BLaER1 treated with 17β-estradiol and CSF1 and Interleukin-3, amounts not matched to agents 10 nM and 100 nM (cell line): ENCODE results near the gene GYS2.

Source experiments
- H3K27ac ChIP-seq, 11 experiments: shearing (Covaris generic); formaldehyde crosslinking; 2 replicates each; pipeline ENCODE4 v1.8.1; 2022
- H3K27me3 ChIP-seq, 11 experiments: shearing (Covaris generic); formaldehyde crosslinking; 2 replicates each; pipeline ENCODE4 v1.8.1; 2022
- H3K36me3 ChIP-seq, 11 experiments: shearing (Covaris generic); formaldehyde crosslinking; 2 replicates each; pipeline ENCODE4 v1.8.1; 2022
- H3K4me1 ChIP-seq, 10 experiments: shearing (Covaris generic); formaldehyde crosslinking; 2 replicates each; pipeline ENCODE4 v1.8.1; 2022
- H3K4me2 ChIP-seq, 11 experiments: shearing (Covaris generic); formaldehyde crosslinking; 2 replicates each; pipeline ENCODE4 v1.8.1; 2022
- H3K4me3 ChIP-seq, 10 experiments: shearing (Covaris generic); formaldehyde crosslinking; 2 replicates each; pipeline ENCODE4 v1.8.1; 2022
- H3K9ac ChIP-seq, 11 experiments: shearing (Covaris generic); formaldehyde crosslinking; 2 replicates each; pipeline ENCODE4 v1.8.1; 2022
- H3K9me3 ChIP-seq, 11 experiments: shearing (Covaris generic); formaldehyde crosslinking; replicated peaks in 1 of 11; 2 replicates each; pipeline ENCODE4 v1.8.1; 2022
- H4K20me1 ChIP-seq, 11 experiments: shearing (Covaris generic); formaldehyde crosslinking; 2 replicates each; pipeline ENCODE4 v1.8.1; 2022
- Cebpa-rat ChIP-seq, 11 experiments: shearing (Covaris generic); IDR thresholded peaks; 2 replicates each; pipeline ENCODE4 v1.8.1; 2022

Gene GYS2

GRCh38 chr12:21566907-21567394 lies 37.7 kb downstream of the GYS2 start:
- Histone ChIP-seq H3K27ac (no peak overlapping the region), H3K4me1 (no peaks in the 10 kb centered on the region), H3K27me3 (no peaks in the 10 kb centered on the region), H3K9me3 (no peaks in the 10 kb centered on the region), H3K36me3 (no peaks in the 10 kb centered on the region), H3K9ac (no peak overlapping the region), H4K20me1 (no peaks in the 10 kb centered on the region), H3K4me3 (no peak overlapping the region), H3K4me2 (no peak overlapping the region)
- TF ChIP-seq Cebpa-rat (IDR thresholded peaks at IDR 0.05) = no peak

- H3K4me3 ChIP-seq = no peak overlapping the region
- no peaks in the 10 kb centered on the region for H3K27me3 ChIP-seq
- no peak overlapping the region for H3K27ac ChIP-seq
- H3K36me3 ChIP-seq = no peaks in the 10 kb centered on the region
- no peak overlapping the region for H3K4me2 ChIP-seq
- H4K20me1 ChIP-seq = no peaks in the 10 kb centered on the region
- H3K4me1 ChIP-seq = no peaks in the 10 kb centered on the region
- no peaks in the 10 kb centered on the region for H3K9me3 ChIP-seq
- TF ChIP-seq Cebpa-rat (IDR thresholded peaks at IDR 0.05) = no peak
- H3K9ac ChIP-seq = no peak overlapping the region
Observed at GRCh38 chr12:21566223-21566906, 38.3 kb downstream of the GYS2 start.

GRCh38 chr12:21562859-21563258 lies 41.8 kb downstream of the GYS2 start:
- H4K20me1 ChIP-seq = no peaks in the 10 kb centered on the region
- no peaks in the 10 kb centered on the region for H3K27me3 ChIP-seq
- no peaks in the 10 kb centered on the region for H3K9me3 ChIP-seq
- H3K4me3 ChIP-seq = no peak overlapping the region
- no peak overlapping the region for H3K27ac ChIP-seq
- no peak overlapping the region for H3K4me2 ChIP-seq
- TF ChIP-seq Cebpa-rat (IDR thresholded peaks at IDR 0.05) = no peak
- H3K36me3 ChIP-seq = no peaks in the 10 kb centered on the region
- H3K4me1 ChIP-seq = no peaks in the 10 kb centered on the region
- no peak overlapping the region for H3K9ac ChIP-seq

GRCh38 chr12:21561158-21561557 lies 43.5 kb downstream of the GYS2 start:
- no peak overlapping the region for H3K4me2 ChIP-seq
- no peak overlapping the region for H3K27ac ChIP-seq
- no peaks in the 10 kb centered on the region for H4K20me1 ChIP-seq
- H3K9me3 ChIP-seq = no peaks in the 10 kb centered on the region
- H3K36me3 ChIP-seq = no peaks in the 10 kb centered on the region
- no peak overlapping the region for H3K4me3 ChIP-seq
- TF ChIP-seq Cebpa-rat (IDR thresholded peaks at IDR 0.05) = no peak
- no peaks in the 10 kb centered on the region for H3K27me3 ChIP-seq
- no peak overlapping the region for H3K9ac ChIP-seq
- no peaks in the 10 kb centered on the region for H3K4me1 ChIP-seq

- no peak overlapping the region for H3K27ac ChIP-seq
- no peak overlapping the region for H3K4me2 ChIP-seq
- H3K4me3 ChIP-seq = no peak overlapping the region
- H3K36me3 ChIP-seq = no peaks in the 10 kb centered on the region
- TF ChIP-seq Cebpa-rat (IDR thresholded peaks at IDR 0.05) = no peak
- H3K27me3 ChIP-seq = no peaks in the 10 kb centered on the region
- H3K9me3 ChIP-seq = peaks cover 0 to under 1% (median 0%) of the 10 kb centered on the region in 11 experiments; a peak in 1 of 22 replicates
- no peaks in the 10 kb centered on the region for H4K20me1 ChIP-seq
- H3K9ac ChIP-seq = no peak overlapping the region
- H3K4me1 ChIP-seq = no peaks in the 10 kb centered on the region
Observed at GRCh38 chr12:21559855-21560569, 44.6 kb downstream of the GYS2 start.

GRCh38 chr12:21558100-21558679 lies 46.5 kb downstream of the GYS2 start:
- Histone ChIP-seq H3K9me3 (peaks cover 6 to 14% (median 8%) of the 10 kb centered on the region in 11 experiments; a peak in 15 of 22 replicates), H3K4me3 (no peak overlapping the region), H3K9ac (no peak overlapping the region), H3K4me1 (no peaks in the 10 kb centered on the region), H3K36me3 (no peaks in the 10 kb centered on the region), H4K20me1 (no peaks in the 10 kb centered on the region), H3K27me3 (no peaks in the 10 kb centered on the region), H3K4me2 (no peak overlapping the region), H3K27ac (no peak overlapping the region)
- TF ChIP-seq Cebpa-rat (IDR thresholded peaks at IDR 0.05) = no peak

GRCh38 chr12:21553329-21553675 lies 51.3 kb downstream of the GYS2 start:
- Histone ChIP-seq H4K20me1 (no peaks in the 10 kb centered on the region), H3K4me3 (no peak overlapping the region), H3K36me3 (no peaks in the 10 kb centered on the region), H3K27me3 (no peaks in the 10 kb centered on the region), H3K9ac (no peak overlapping the region), H3K9me3 (peaks cover 6 to 14% (median 8%) of the 10 kb centered on the region in 11 experiments; a peak in 15 of 22 replicates), H3K4me2 (no peak overlapping the region), H3K4me1 (peaks cover 0 to 14% (median 10%) of the 10 kb centered on the region in 10 experiments; a peak in 16 of 20 replicates), H3K27ac (no peak overlapping the region)
- TF ChIP-seq Cebpa-rat (IDR thresholded peaks at IDR 0.05) = no peak

GRCh38 chr12:21552635-21553328 lies 51.9 kb downstream of the GYS2 start:
- H3K9ac ChIP-seq = no peak overlapping the region
- H3K36me3 ChIP-seq = no peaks in the 10 kb centered on the region
- H3K9me3 ChIP-seq = peaks cover 6 to 14% (median 8%) of the 10 kb centered on the region in 11 experiments; a peak in 15 of 22 replicates
- H4K20me1 ChIP-seq = no peaks in the 10 kb centered on the region
- peak overlapping the region in 1 of 11 experiments; percentile 59; a peak in 1 of 22 replicates for H3K4me2 ChIP-seq
- TF ChIP-seq Cebpa-rat (IDR thresholded peaks at IDR 0.05) = no peak
- H3K27me3 ChIP-seq = no peaks in the 10 kb centered on the region
- H3K27ac ChIP-seq = no peak overlapping the region
- H3K4me3 ChIP-seq = no peak overlapping the region
- H3K4me1 ChIP-seq = peaks cover 0 to 14% (median 10%) of the 10 kb centered on the region in 10 experiments; a peak in 16 of 20 replicates
